Upper lobe of left lung (tissue), 4 donors: ENCODE data around the gene DNPEP.

ENCODE experiments used
- CTCF ChIP-seq, 6 experiments: fragments of 450-650 bp in 4 of 6; fragments of 200-600 bp in 2 of 6; sonication (generic) in 2 of 6; IDR thresholded peaks; one replicate each; pipeline ENCODE4 v1.5.1; 2016 to 2019; ENCODE audit warnings: antibody characterized with exemption in 6 of 6
- POLR2A ChIP-seq, 4 donors: fragments of 450-650 bp; IDR thresholded peaks; one replicate each; pipeline ENCODE4 v1.5.1; 2016 to 2017; ENCODE audit warnings: antibody characterized with exemption in 4 of 4, mild to moderate bottlenecking in 2 of 4

- TF ChIP-seq CTCF (IDR thresholded peaks at IDR 0.05) (no peak), POLR2A (IDR thresholded peaks at IDR 0.05) (no peak)
Measured at GRCh38 chr2:219335373-219335786, 52.3 kb downstream of the DNPEP start.
